ENCODE measurements around the gene MIDN. TPM values are rescaled to one million over a fixed set of nuclear protein-coding genes. Genes with fewer than 3 reads are reported as not detected.

The MIDN gene
- total and polyA plus RNA-seq, 2 of the 4 experiments (the other 2 are of a cell fraction) = 2.5 to 26.0 TPM

- in situ Hi-C loops (cut with MboI; ENCODE audit: low sequenced_read_pairs) (loop anchor here (5.0 kb wide), 1 partner anchor 81 kb away; no protein-coding TSS in a partner anchor), dilution Hi-C loops (cut with HindIII; ENCODE audit: low sequenced_read_pairs, unreplicated experiment) (no loop called here), intact Hi-C loops (cut with micrococcal nuclease) (no loop called here)
- Histone ChIP-seq H2BK20ac (ENCODE audit: low read depth, low read length) (no peak overlapping the region), H4K8ac (ENCODE audit: low read depth in 2 of 2, low read length in 2 of 2) (no peak overlapping the region), H3K4ac (ENCODE audit: low read depth, low read length) (no peak overlapping the region), H3K18ac (ENCODE audit: low read depth, low read length) (no peak overlapping the region), H3K9me3 (ENCODE audit: control insufficient read depth, insufficient read depth, low read length) (no peaks in the 10 kb centered on the region), H3K27me3 (ENCODE audit: control insufficient read depth, insufficient read depth, low read length) (peaks cover 26% of the 10 kb centered on the region), H4K5ac (ENCODE audit: low read depth, low read length) (no peak overlapping the region), H3K36me3 (ENCODE audit: control insufficient read depth, insufficient read depth, low read length) (peaks cover 8% of the 10 kb centered on the region), H4K91ac (ENCODE audit: insufficient read depth, low read depth, low read length) (no peak overlapping the region), H3K14ac (replicated peaks; ENCODE audit: low read depth, low read length) (no peak overlapping the region), H2BK5ac (ENCODE audit: low read depth, low read length, poor library complexity, severe bottlenecking) (no peak overlapping the region), H3K27ac (ENCODE audit: insufficient read depth, low read length) (no peak overlapping the region), H3K23ac (ENCODE audit: low read depth, low read length) (no peak overlapping the region), H3K9ac (ENCODE audit: low read depth, low read length) (no peak overlapping the region), H2BK15ac (ENCODE audit: low read depth, low read length) (no peak overlapping the region), H4K20me1 (ENCODE audit: insufficient read depth, low read length) (peaks cover 16% of the 10 kb centered on the region), H3K4me1 (ENCODE audit: control insufficient read depth, insufficient read depth, low read length) (no peaks in the 10 kb centered on the region), H3K9me1 (ENCODE audit: insufficient read depth, low read length) (no peaks in the 10 kb centered on the region), H3K4me2 (ENCODE audit: low read depth, low read length) (no peak overlapping the region), H2AFZ (replicated peaks; ENCODE audit: low read length, poor library complexity) (no peak overlapping the region), H3K4me3 (ENCODE audit: insufficient read depth, low read depth, low read length) (no peak overlapping the region), H2AK9ac (replicated peaks; ENCODE audit: low read depth, low read length, poor library complexity) (peak overlapping the region; percentile 28), H2BK120ac (ENCODE audit: low read depth, low read length) (no peak overlapping the region), H3K56ac (ENCODE audit: extremely low read depth, insufficient read depth, low read length) (no peak overlapping the region), H3K79me1 (ENCODE audit: low read depth in 1 of 2, low read length in 2 of 2) (peaks cover 3 to 22% of the 10 kb centered on the region in 2 experiments; a peak in 3 of 4 replicates), H2AK5ac (ENCODE audit: low read depth, low read length) (no peak overlapping the region)
- DNase-seq (no peak), ATAC-seq (ENCODE audit: low read depth) (no peak)
- ChIA-PET POLR2A (ENCODE audit: unreplicated experiment) (no interaction called here), CTCF (no interaction called here)
- TF ChIP-seq ELK1 (IDR thresholded peaks at IDR 0.05; ENCODE audit: borderline replicate concordance, low read depth, low read length) = no peak
- no peak for TF ChIP-seq CEBPB (IDR thresholded peaks at IDR 0.05; ENCODE audit: low read depth, low read length)
- no peak for TF ChIP-seq RCOR1 (IDR thresholded peaks at IDR 0.05; ENCODE audit: insufficient replicate concordance, low read length)
- no peak for TF ChIP-seq BHLHE40 (IDR thresholded peaks at IDR 0.05; ENCODE audit: low read depth, low read length)
- no peak for TF ChIP-seq FOS (IDR thresholded peaks at IDR 0.05; ENCODE audit: low read depth, low read length)
- TF ChIP-seq MAFK (IDR thresholded peaks at IDR 0.05; ENCODE audit: low read depth, low read length) = no peak
- TF ChIP-seq USF2 (IDR thresholded peaks at IDR 0.05; ENCODE audit: low read depth, low read length) = no peak
- TF ChIP-seq CHD1 (IDR thresholded peaks at IDR 0.05; ENCODE audit: low read depth, low read length) = no peak
- TF ChIP-seq RFX5 (IDR thresholded peaks at IDR 0.05; ENCODE audit: low read depth, low read length) = no peak
- TF ChIP-seq RAD21 (IDR thresholded peaks at IDR 0.05; ENCODE audit: low read length) = no peak
- TF ChIP-seq NFE2L2 (IDR thresholded peaks at IDR 0.05; ENCODE audit: low read depth, low read length) = no peak
- no peak for TF ChIP-seq SMC3 (IDR thresholded peaks at IDR 0.05; ENCODE audit: low read depth, low read length)
- no TSS peak for BruUV-seq (replicated peaks)
- 73% methylated on average over 9 of the region's 15 CpGs; no CpG with 5 or more reads in 1 of the 2 experiments for WGBS, 2 experiments (ENCODE audit: extremely low coverage in 2 of 2, insufficient read length in 1 of 2)
Measured at GRCh38 chr19:1281569-1282287, 33.3 kb downstream of the MIDN start.
